ENCODE measurements around the gene NOS1AP. TPM values are rescaled to one million over a fixed set of nuclear protein-coding genes. Genes with fewer than 3 reads are reported as not detected.

Gene NOS1AP
- total RNA-seq, 1 experiment from 2014 or later, result 9.9 TPM

DNA sequence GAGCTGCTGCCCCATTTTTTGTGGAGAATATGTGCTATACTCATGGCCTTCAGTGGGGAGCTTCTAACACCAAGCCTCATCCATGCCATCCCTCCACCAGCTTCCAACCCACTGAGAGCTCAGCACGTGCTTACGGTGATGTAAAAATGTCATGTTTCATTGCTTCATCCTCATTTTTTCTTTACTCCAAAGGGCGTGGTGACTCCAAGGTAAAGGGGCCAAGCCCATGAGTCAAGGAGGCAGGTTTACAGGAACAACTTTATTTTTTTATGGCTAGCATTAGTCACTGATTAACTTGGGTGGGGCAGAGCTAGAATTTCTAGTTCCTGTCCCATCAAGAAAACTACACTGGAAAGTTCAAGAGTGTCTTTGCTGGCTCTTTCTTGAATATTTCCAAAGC is 311.9 kb downstream of the NOS1AP start, which contains the start of gene C1orf226:
C1orf226 (plus strand) TSS at position 346 of the 400 bp plus-strand sequence. CDS start 174 bp downstream, outside the sequence.
- TF ChIP-seq, protein P1, sequence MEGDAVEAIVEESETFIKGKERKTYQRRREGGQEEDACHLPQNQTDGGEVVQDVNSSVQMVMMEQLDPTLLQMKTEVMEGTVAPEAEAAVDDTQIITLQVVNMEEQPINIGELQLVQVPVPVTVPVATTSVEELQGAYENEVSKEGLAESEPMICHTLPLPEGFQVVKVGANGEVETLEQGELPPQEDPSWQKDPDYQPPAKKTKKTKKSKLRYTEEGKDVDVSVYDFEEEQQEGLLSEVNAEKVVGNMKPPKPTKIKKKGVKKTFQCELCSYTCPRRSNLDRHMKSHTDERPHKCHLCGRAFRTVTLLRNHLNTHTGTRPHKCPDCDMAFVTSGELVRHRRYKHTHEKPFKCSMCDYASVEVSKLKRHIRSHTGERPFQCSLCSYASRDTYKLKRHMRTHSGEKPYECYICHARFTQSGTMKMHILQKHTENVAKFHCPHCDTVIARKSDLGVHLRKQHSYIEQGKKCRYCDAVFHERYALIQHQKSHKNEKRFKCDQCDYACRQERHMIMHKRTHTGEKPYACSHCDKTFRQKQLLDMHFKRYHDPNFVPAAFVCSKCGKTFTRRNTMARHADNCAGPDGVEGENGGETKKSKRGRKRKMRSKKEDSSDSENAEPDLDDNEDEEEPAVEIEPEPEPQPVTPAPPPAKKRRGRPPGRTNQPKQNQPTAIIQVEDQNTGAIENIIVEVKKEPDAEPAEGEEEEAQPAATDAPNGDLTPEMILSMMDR (IDR thresholded peaks at IDR 0.05; ENCODE audit: unreplicated experiment), result no peak
- Mint-ChIP-seq H3K4me3 (ENCODE audit: low read depth, unreplicated experiment) (peak within 1 kb of the TSS; percentile 12), H3K36me3 (ENCODE audit: insufficient read depth, unreplicated experiment) (peaks cover 12% of the 10 kb centered on the region), H3K27me3 (ENCODE audit: unreplicated experiment) (no peaks in the 10 kb centered on the region), H3K9me3 (ENCODE audit: low read depth, unreplicated experiment) (no peaks in the 10 kb centered on the region), H3K27ac (ENCODE audit: unreplicated experiment) (peak within 1 kb of the TSS; percentile 89), H3K4me1 (ENCODE audit: low read depth, unreplicated experiment) (peaks cover 19% of the 10 kb centered on the region)
- CTCF ChIA-PET, result interaction anchor here (0.6 to 2.4 kb wide), 9 partner anchors 8 to 704 kb away, joined by 3 to 13 read pairs (median 4); no protein-coding TSS in a partner anchor
- intact Hi-C loops (cut with micrococcal nuclease; ENCODE audit: unreplicated experiment), result no loop called here
- no TSS peak for BruUV-seq (replicated peaks)
- DNase-seq, result peak; percentile 84

DNA sequence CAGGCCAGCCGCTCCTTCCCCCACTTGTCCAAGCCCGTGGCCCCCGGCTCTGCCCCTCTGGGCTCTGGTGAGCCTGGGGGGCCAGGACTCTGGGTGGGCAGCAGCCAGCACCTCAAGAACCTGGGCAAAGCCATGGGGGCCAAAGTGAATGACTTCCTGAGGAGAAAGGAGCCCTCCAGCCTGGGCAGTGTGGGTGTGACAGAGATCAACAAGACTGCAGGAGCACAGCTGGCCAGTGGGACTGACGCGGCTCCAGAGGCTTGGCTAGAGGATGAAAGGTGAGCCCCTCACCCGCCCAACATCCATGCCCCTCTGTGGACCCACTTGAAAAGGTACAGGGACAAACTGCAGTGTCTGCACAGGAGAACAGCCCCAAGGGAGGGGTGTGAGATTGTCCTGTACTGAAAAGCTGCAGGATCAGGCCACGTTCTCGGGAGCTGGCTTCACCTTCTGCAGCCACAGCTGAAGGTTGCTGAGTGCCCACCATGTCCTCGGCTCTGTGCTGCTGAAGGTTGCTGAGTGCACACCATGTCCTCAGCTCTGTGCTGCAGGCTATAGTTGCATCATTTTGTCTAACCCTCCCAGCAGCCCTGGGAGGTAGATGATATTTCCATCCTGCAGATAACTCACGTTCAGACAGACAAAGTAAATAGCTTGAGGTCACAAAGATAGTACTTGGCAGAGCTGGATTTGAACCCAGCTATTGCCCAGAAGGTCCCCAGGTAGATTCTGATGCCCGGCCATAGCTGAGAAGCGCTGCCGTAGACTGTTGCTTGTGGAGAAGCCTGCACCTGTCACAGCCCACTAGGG is 312.7 kb downstream of the NOS1AP start:
- H3K36me3 Mint-ChIP-seq (ENCODE audit: insufficient read depth, unreplicated experiment), result peaks cover 12% of the 10 kb centered on the region
- TSS peak; percentile 79 for BruUV-seq (replicated peaks)

DNA sequence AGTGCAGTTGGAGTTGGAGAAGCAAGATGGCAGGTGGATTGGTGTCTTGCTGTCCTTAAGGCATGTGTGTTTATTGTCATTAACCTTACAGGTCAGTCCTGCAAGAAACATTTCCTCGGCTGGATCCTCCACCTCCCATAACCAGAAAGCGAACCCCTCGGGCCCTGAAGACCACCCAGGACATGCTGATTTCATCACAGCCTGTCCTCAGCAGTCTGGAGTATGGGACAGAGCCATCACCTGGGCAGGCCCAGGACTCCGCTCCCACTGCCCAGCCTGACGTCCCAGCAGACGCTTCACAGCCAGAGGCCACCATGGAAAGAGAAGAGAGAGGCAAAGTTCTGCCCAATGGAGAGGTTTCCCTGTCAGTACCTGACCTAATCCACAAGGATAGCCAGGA is 313.6 kb downstream of the NOS1AP start:
- peaks cover 12% of the 10 kb centered on the region for H3K36me3 Mint-ChIP-seq (ENCODE audit: insufficient read depth, unreplicated experiment)
- H3K27me3 Mint-ChIP-seq (ENCODE audit: unreplicated experiment), result no peaks in the 10 kb centered on the region
- DNase-seq, result no peak
- H3K9me3 Mint-ChIP-seq (ENCODE audit: low read depth, unreplicated experiment), result no peaks in the 10 kb centered on the region
- no TSS peak for BruUV-seq (replicated peaks)
- H3K27ac Mint-ChIP-seq (ENCODE audit: unreplicated experiment), result peak overlapping the region; percentile 89
- TF ChIP-seq, protein P1 (IDR thresholded peaks at IDR 0.05; ENCODE audit: unreplicated experiment), result no peak
- H3K4me1 Mint-ChIP-seq (ENCODE audit: low read depth, unreplicated experiment), result peaks cover 19% of the 10 kb centered on the region
- H3K4me3 Mint-ChIP-seq (ENCODE audit: low read depth, unreplicated experiment), result no peak overlapping the region
- intact Hi-C loops (cut with micrococcal nuclease; ENCODE audit: unreplicated experiment), result no loop called here
- CTCF ChIA-PET, result interaction anchor here (1.3 to 2.4 kb wide), 2 partner anchors 25 kb away, joined by 3 to 12 read pairs; no protein-coding TSS in a partner anchor

More for the DNA sequence above, 312.7 kb downstream of the NOS1AP start:
- CTCF ChIA-PET, result interaction anchor here (1.0 to 2.4 kb wide), 7 partner anchors 7 to 32 kb away, joined by 3 to 13 read pairs (median 4); no protein-coding TSS in a partner anchor
- Mint-ChIP-seq H3K4me1 (ENCODE audit: low read depth, unreplicated experiment) (peaks cover 19% of the 10 kb centered on the region), H3K4me3 (ENCODE audit: low read depth, unreplicated experiment) (peak overlapping the region; percentile 12), H3K9me3 (ENCODE audit: low read depth, unreplicated experiment) (no peaks in the 10 kb centered on the region), H3K27me3 (ENCODE audit: unreplicated experiment) (no peaks in the 10 kb centered on the region), H3K27ac (ENCODE audit: unreplicated experiment) (peak overlapping the region; percentile 89)
- no peak for DNase-seq
- intact Hi-C loops (cut with micrococcal nuclease; ENCODE audit: unreplicated experiment), result no loop called here
- TF ChIP-seq, protein P1 (IDR thresholded peaks at IDR 0.05; ENCODE audit: unreplicated experiment), result no peak

DNA sequence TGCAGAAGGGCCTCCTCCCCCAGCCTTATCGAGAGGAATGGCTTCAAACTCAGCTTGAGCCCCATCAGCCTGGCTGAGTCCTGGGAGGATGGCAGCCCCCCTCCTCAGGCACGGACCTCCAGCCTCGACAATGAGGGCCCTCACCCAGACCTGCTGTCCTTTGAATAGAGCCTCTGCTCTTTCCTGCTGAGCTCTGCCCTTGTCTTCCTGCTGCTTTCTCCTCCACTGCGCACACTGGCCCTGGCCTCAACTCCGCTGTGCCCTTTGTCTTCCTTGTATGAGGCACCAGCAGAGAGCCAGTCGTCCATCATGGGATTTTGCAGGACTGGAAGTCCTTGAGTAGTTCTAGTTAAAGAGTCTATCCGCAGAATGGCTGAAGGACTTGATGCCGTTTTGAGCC is 314.0 kb downstream of the NOS1AP start:
- TF ChIP-seq, protein P1 (IDR thresholded peaks at IDR 0.05; ENCODE audit: unreplicated experiment), result no peak
- DNase-seq, result no peak
- peaks cover 22% of the 10 kb centered on the region for H3K4me1 Mint-ChIP-seq (ENCODE audit: low read depth, unreplicated experiment)

More for the DNA sequence above, 314.0 kb downstream of the NOS1AP start:
- H3K36me3 Mint-ChIP-seq (ENCODE audit: insufficient read depth, unreplicated experiment), result peaks cover 12% of the 10 kb centered on the region
- no peak overlapping the region for H3K4me3 Mint-ChIP-seq (ENCODE audit: low read depth, unreplicated experiment)
- no peaks in the 10 kb centered on the region for H3K27me3 Mint-ChIP-seq (ENCODE audit: unreplicated experiment)
- intact Hi-C loops (cut with micrococcal nuclease; ENCODE audit: unreplicated experiment), result no loop called here
- BruUV-seq (replicated peaks), result no TSS peak
- CTCF ChIA-PET, result interaction anchor here (1.3 kb wide), 1 partner anchor 26 kb away, joined by 3 read pairs; no protein-coding TSS in a partner anchor
- peak overlapping the region; percentile 35 for H3K27ac Mint-ChIP-seq (ENCODE audit: unreplicated experiment)
- no peaks in the 10 kb centered on the region for H3K9me3 Mint-ChIP-seq (ENCODE audit: low read depth, unreplicated experiment)

Data from Calu3 (cell line).